NCI-H82 treated with DMSO at 0.1 percent for 48 hours (cell line): ENCODE results near the gene ASTL.
A peak's percentile ranks its signal among the peaks of the same experiment; 100 is the strongest.
"Not testable (repeated sequence)": the region's sequence is repeated elsewhere in the genome, so short reads cannot be mapped to it uniquely, and the experiment has no call there.

Experiments used
- DNase-seq: peaks from one replicate; lab custom pipeline; 2025; ENCODE audit not compliant: unreplicated experiment; lab: John Stamatoyannopoulos, UW

ASTL gene

GRCh38 chr2:96138179-96139145 is at the start of gene ASTL:
ASTL (minus strand) TSS chr2:96138502; CDS start chr2:96138436, 66 bp downstream.
- DNase-seq, result no peak

- no peak for DNase-seq
These were observed 48.3 kb upstream of the ASTL start for GRCh38 chr2:96186562-96186961.

- DNase-seq, result no peak
These were observed 47.2 kb upstream of the ASTL start for GRCh38 chr2:96185516-96185915.

- no peak for DNase-seq
These were observed 46.7 kb upstream of the ASTL start for GRCh38 chr2:96184989-96185388.

- DNase-seq, result no peak
These were observed 45.9 kb upstream of the ASTL start for GRCh38 chr2:96184188-96184587.

- no peak for DNase-seq
These were observed 43.2 kb upstream of the ASTL start for GRCh38 chr2:96181529-96181928.

- DNase-seq, result no peak
These were observed 42.2 kb upstream of the ASTL start for GRCh38 chr2:96180521-96180920.

- DNase-seq, result no peak
These were observed 41.7 kb upstream of the ASTL start for GRCh38 chr2:96180002-96180401.

- DNase-seq, result no peak
These were observed 38.4 kb upstream of the ASTL start for GRCh38 chr2:96176661-96177060.

GRCh38 chr2:96175951-96176350 is 37.6 kb upstream of the ASTL start:
- no peak for DNase-seq

- peak; percentile 83 for DNase-seq
These were observed 36.2 kb upstream of the ASTL start for GRCh38 chr2:96174251-96175144.

GRCh38 chr2:96171831-96172230 is 33.5 kb upstream of the ASTL start:
- DNase-seq, result no peak

- no peak for DNase-seq
These were observed 32.3 kb upstream of the ASTL start for GRCh38 chr2:96170626-96171025.

- DNase-seq, result no peak
These were observed 31.7 kb upstream of the ASTL start for GRCh38 chr2:96169868-96170507.

GRCh38 chr2:96167407-96168013 is 29.2 kb upstream of the ASTL start:
- no peak for DNase-seq

GRCh38 chr2:96164459-96165184 is 26.3 kb upstream of the ASTL start:
- DNase-seq, result no peak

- no peak for DNase-seq
These were observed 25.6 kb upstream of the ASTL start for GRCh38 chr2:96163768-96164429.

GRCh38 chr2:96163415-96163767 is 25.1 kb upstream of the ASTL start:
- no peak for DNase-seq

GRCh38 chr2:96161898-96162297 is 23.6 kb upstream of the ASTL start:
- DNase-seq, result no peak

- DNase-seq, result not testable (repeated sequence)
These were observed 22.1 kb upstream of the ASTL start for GRCh38 chr2:96160366-96160765.
